Nucleus accumbens (tissue), 56 donors: ENCODE measurements around the gene AUTS2.

ENCODE experiments used
- DNase-seq, 56 donors: peaks; one replicate each; lab custom pipeline; 2025; lab: John Stamatoyannopoulos, UW

AUTS2 gene

DNA sequence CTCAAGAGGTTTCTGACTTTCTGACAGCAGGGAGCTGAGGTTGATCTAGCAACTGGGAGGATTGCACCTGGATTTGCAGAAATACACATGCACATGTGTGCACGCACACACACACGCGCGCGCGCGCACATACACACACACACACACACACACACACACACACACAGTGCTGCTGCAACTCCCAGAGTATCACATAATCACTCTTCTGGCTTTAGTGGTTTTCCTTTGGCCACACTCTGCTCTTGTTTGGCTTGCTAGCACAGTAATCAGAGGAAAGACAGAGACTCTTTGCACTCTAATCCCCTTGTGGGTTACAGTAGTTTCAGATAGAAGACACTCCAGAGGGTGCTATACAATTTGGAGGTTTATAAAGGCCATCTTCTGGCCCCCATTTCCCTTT lies 705.0 kb downstream of the AUTS2 start:
- no peak for DNase-seq

DNA sequence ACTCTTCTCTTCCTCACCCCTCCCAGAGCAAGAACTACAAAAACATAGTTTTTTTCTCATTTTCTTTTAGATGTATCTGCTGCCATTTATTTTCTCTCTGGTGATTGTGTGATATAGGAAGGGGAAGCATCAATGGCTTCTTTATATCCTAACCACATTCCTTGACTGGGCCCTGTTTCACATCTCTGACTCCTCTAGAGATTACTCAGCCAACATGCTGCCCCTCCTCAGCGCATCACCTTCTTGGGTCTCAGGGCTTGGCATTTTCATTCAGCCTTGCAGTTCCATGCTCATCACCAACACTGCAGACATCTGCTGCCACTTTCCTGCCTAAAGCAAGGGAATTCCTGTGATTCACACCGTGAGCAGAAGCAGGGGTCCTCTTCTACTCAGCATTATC lies 705.5 kb downstream of the AUTS2 start:
- DNase-seq, result no peak

DNA sequence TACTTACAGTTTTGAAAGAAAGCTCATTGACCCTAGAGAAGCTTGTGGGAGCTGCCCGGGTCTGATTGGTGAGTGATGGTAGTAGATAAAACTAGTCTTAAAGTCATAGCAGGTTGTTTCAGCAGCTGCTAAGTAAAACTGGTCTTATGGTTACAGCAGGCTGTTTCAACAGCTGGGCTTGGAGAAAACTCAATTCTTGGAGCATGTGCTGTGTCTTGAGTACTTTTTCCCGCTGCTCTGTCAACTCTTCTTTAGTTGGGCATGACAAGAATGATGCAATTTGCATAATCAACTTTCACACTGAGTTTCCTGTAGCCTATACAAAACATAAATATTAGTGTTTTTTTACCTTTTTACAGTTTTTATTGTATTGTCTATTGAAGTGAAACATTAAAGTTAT lies 707.9 kb downstream of the AUTS2 start:
- no peak for DNase-seq

DNA sequence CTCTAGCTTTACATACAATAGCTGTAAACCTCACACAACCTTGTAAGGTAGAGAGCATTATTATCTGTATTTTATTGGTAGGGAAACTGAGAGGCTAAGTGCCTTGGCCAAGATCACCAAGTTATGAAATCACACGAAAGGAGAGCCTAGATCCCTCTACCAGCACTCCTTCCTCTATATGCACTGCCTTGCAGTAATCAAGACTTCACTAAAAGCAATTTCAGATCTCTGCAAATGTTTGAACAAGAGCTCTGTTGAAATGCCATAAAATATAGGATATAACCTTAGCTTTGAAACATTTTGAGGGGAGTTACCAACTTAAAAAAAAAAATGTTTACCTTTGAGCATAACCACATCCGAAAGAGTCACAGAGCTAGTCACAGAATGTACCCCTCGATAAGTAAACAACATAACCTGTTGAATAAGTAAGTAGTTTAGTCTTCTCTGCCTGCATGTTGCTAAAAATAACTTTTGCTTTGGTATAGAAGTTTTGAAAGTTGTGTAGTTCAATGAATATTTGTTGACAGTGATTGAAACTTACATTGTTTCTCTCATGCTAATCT lies 709.4 kb downstream of the AUTS2 start:
- DNase-seq, result no peak

DNA sequence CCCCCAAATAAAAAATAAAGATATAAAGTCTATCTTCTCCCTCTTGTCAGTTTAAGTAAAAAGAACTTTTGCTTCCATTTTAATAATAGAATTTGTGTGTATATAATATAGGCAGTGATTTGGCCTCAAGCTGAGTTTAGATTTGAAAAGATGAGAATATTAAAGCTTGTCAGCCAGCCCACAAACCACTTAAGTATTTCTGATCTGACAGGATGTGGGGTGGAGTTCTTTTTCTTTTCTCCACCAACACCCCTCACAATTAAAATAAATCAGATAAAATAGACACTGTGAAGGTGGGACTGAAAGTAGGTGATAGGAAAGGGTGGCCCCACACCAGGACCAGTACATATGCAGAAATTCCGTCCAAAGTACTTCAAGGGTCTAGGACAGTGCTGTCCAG lies 714.1 kb downstream of the AUTS2 start:
- DNase-seq, result no peak

DNA sequence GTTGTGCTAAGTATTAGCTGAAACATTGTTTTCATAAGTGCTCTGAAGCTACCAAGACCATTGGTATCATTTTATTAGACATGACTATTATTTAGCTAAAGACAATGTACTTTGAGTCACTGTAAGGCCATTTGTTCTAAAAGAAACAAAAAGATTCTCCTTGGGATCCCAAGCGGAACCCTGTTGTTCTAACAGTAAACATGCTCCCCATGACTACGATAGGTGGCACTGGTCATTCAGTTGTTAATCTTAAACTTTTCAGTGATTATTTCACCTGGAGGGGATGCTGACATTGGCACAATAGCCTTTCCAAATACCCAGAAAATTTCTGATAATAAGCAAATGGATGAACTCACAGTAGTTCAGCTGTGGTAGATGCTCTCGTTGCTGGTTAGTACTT lies 715.0 kb downstream of the AUTS2 start:
- no peak for DNase-seq

DNA sequence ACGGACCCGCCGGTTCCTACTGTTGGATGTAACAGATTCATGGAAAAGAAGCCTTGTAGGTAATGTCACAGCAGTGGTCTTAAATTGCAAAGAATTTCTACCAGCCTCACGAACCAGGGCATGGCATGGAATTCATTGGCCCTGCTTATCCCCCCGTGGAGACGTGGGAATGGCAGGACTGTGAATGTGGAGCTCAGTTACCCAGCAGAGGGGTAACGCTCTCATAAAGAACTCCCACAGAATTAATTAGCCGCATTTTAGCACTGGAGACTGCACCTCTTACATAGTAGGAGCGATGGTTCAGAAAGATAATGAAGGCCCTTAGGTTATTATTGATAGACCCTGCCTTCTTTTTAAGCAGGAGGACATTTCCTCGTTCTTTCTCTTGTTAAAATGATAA lies 715.4 kb downstream of the AUTS2 start:
- no peak for DNase-seq

DNA sequence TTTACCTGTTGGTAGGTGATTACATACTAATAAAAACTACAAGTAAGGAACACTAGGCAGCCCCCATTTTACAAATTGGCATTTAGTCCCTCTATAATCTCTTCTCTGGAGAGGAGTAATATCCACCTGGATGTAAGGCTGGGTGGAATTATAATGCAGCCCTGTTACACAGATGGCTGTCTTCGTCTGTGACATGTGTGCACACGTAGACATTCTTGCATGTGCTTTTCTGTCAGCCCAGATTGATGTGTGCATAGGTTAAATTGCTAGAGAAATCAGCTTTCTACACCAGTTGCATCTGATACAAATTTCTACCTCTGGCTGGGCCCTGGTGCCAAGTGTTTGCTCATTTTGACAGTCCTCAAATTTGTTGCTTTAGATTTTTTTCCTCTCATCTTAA lies 715.9 kb downstream of the AUTS2 start:
- no peak for DNase-seq

DNA sequence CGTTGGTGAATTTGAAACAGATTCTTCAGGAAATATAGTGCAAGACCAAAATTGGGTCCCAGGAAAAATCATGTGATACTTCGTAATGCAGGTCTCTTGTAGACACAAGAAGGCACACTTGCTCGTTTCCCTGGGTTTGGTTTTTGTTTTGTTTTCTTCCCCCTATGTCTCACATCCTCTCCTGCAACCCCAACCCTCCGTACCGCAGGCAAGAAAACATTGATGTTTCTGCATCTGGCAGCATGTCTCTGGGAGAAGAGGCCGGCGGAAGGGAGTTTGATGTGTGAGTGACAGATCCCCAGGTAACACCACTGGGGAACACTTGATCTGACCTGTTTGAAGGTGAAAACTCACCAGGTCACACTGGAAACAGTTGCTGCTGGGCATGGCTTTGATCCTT lies 718.5 kb downstream of the AUTS2 start:
- no peak for DNase-seq

DNA sequence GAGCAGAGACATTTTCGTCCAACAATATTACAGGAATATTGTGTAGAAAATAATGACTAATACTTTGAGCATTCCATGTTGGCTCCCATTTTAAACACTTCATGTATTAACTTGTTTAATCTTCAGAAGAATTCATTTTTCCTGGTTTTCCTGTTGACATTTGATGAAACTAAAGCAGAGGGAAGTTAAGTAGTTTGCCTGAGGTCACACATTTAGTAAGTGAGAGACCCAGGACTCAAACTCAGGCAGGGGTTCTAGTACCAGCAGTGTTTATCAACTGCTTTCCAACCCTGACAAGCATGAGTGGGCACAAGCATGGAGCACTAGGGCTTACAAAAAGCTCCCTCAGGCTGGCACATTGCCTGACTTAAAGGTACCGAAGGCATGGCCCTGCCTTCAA lies 719.1 kb downstream of the AUTS2 start:
- no peak for DNase-seq

DNA sequence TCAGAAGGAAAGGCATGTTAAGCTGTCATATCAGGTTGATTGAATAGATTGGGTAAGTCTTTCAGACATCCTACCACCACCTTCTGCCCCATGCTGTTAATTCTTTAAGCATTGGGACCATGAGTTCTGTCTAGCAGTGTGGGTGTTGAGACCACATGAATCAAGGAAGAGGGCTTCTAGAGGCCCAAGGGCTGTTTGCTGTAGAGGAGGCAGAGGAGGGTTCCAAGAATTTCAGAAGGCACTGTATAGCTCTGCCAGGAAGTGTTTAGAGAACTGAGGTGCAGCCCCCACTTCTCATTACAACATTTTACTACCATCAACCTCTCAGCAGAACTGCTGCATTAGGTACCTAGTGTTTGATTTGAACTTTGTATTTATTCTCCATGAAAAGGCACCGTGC lies 720.2 kb downstream of the AUTS2 start:
- DNase-seq, result no peak

DNA sequence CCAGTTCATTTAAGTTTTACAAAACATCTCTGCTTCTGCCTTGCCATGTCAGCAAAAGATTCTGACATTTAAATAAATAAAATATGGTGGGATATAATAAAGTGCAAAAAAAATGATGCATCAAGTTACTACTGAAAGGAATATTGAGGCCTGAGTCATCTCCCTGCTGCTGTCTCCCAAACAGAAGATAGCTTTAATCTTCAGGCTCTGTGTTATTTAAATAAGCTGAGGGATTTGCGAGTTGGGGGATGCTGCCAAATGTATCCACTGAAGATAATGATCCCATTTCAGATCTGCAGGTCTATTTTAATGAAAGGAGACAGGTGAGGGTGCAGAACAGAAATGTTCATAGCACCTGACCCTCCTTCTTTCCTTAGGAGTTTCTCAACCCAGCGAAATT lies 720.8 kb downstream of the AUTS2 start:
- no peak for DNase-seq

DNA sequence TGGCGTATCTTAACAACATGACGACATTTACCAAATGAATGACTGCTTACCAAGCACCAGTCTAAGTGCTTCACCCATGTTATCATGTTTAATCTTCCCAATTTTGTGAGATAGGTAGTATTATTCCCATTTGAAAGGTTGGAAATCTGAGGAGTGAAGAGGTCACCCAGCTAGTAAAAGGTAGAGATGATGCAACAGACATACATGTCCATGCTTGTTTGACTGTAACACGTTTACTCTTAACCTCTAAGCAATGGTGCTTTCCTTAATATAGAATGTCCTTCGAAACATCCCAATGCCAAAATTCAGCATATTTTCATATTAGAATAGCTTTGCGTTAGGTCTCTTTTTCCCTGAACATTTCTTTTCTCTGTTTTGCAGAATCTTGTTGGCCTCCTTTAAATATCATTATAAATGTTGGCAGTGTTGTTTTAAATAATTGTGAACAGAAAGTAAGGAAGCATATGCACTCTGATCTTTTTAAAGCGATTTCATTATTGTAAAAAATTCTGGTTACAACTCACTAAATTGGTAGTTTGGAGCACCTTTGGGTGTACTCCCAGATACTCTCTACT lies 722.8 kb downstream of the AUTS2 start:
- no peak for DNase-seq

DNA sequence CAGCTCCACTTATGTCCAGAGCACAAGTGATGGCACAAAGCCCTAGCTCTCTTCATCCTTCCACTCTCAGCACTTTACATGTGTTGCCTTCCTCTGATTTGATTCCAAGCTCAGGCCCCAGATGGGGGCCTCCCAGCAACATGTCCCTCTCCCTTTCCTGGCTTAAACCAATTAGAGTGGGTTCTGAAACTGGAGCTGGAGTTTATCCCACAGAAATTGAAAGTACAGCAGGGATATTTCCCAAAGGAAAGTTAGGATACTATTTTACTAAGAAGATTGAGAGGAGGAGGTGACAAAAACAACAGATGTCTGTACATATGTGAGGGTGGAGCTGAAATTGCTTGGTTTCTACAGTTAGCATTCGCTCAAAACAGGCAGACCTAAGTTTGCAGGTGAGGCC lies 724.6 kb downstream of the AUTS2 start:
- DNase-seq, result no peak

DNA sequence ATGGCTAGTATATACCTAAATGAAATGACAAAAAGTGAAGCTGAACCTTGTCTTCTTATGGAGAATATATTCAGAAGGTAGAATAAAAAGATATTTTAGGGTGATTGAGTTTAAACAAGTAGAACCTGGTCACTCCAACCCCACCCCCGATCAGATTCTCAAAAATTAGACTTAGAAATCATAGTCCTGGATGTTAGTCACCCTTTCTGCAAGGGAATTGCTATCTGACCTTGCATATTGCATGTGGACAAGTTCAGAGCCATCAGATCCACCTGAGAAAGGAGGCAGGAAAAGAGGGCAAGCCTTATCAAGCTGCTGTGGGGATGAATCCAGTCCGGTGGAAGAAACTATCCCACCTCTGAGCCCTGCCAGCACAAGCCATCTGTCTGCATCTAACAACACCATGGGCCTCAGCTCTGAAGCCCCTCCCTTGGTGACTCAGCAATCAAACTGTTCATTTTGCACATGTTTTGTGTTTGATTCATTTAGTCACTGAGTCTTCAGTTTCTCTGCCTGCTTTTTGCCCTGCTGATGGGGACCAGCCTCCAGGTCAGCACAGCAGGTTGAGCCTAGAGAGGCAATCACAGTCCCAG lies 727.3 kb downstream of the AUTS2 start:
- peak in 4 of 56 donors; percentile 5 to 20 (median 12) for DNase-seq

DNA sequence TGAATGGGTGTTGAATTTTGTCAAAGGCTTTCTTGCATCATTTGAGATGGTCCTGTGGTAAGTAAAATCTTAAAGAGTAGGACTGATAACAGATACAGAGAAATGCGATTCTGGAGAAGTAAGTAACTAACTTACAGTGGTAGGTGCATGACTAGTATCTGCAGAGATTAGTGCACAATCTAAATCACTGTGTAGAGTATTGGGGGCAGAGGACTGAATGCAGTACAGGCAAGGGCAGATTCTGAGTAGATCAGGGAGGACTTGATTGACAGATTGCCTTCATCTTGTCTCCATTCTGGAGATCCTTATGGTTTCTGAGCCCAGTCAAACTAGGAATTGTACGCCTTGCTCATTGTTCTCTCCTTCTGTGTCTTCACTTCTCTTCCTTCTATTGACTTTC lies 736.0 kb downstream of the AUTS2 start:
- no peak for DNase-seq

DNA sequence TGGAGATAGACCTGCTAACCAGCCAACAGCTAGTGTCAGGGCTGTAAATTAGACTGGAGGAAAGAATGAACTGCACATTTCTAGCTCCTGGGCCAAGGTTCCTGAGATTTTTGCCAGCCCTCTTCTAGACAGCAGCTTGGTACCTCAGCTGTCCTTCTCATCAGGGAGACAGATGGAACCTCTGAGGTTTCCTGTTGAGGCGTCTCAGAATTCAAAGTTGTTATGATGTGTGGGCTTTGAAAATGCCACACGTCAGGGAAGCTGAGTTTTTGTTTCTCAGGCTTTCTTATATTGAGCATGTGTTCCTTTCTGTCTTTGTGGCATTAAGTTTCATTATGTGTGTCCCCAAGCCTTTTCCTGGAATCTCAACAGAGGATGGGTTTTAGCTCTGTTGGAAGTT lies 736.6 kb downstream of the AUTS2 start:
- DNase-seq, result no peak

DNA sequence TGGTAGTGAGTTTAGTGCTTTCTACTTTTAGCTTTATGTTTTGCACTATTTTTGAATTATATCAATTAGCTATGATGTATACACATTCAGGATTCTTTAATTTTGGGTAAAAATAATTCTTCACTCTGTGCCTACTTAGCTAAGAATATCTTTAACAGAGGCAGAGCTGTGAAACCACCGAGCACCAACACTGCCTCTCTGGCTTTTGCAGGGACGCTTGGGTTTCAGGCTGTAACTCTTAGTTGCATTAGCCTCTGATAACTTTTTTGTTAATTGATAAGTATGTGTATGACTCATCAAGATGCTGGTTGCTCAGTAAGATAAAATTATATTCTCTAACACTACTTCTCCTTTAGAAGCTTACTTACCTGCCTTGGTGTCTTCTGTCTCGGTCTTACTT lies 738.3 kb downstream of the AUTS2 start:
- DNase-seq, result no peak

DNA sequence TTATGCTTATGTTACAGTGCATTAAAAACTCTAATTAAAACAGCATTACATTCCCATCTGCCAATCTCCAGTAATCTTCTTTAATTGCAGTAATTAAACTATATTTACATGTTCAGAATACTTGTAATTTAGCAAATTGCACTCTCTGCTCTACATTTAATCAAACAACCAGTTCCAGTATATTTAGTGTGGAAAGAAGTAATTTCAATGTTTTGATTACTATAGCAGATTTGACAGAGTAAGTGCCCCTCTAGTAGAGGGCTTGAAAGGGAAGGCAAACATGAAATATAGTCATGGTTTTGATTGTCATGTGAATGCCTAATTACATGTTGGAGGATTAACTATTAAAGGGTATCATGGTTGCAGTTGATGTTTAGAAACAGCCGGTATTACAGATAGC lies 739.7 kb downstream of the AUTS2 start:
- DNase-seq, result no peak

DNA sequence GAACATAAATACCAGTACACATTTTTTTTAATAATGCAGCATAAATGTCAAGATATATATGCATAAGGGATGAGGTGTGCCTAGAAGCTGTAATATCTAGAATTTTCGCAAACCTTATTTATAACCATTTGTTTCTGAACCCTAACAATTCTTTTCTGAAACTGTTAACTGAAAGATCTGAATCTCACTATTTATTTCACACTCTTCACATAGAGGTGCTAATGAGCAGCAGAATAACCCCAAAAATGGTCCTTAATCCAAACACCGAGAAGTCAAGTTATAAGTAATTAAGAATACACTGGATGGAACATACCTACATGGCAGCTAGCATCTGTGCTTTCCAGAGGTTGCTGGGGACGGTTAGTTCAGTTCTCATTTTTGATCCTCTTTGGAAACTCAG lies 742.0 kb downstream of the AUTS2 start:
- DNase-seq, result no peak

DNA sequence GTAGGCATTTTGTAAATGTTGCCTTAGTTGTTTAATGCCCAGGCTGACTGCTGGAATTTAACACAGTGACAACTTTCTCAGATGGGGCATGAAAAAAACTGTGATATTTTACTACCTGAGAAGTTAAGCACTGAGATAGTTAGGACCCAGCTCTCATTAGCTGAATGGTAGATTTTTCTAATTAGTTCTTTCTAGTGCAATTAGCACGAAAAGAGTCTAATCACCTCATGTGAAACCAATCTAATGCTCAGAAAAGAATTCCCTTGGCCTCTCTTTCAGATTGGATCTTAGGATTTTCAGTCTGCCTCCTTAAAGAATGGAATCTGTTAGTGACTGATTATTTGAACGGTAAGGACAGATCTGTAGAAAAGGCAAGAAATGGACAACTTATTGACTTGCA lies 743.2 kb downstream of the AUTS2 start:
- DNase-seq, result no peak

DNA sequence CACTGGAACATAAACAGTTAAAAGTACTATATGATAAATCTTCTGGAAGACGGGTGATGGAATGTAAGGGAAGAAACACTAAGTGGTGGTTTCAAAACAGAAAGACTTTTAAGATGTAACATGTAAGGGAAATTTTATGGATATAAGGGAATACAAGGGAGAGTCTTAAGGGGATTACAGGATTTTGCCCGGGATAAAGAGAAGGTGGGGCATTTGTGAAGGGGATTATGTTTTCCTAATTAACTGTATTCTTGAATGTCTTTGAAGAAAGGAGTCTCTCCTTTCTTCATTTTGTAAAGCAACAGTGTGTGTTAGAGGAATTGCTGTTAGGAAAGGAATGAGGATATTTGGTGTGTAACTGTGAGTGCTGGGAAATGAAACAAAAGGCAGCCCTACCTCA lies 745.2 kb downstream of the AUTS2 start:
- DNase-seq, result no peak

DNA sequence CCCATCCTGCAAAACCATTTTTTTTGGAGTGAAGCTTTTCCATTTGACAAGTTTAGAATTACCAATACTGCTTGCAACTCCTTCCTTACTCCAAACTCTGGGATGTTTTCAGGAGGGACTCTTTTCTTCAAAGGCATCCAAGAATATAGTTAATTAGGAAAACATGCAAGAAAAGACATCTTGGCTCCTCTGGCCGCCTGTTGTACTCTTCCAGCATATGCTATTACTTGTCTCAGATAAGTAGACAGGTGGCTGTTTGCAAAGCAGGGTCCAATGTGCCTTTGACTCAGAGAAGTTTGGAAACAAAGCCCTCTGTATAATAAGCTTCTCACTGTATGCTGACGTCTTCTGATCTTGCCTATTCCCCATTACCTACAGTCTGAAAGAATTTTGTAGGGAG lies 746.5 kb downstream of the AUTS2 start:
- DNase-seq, result no peak
